ENCODE results near the gene GNA14.

- TF ChIP-seq, protein P1, sequence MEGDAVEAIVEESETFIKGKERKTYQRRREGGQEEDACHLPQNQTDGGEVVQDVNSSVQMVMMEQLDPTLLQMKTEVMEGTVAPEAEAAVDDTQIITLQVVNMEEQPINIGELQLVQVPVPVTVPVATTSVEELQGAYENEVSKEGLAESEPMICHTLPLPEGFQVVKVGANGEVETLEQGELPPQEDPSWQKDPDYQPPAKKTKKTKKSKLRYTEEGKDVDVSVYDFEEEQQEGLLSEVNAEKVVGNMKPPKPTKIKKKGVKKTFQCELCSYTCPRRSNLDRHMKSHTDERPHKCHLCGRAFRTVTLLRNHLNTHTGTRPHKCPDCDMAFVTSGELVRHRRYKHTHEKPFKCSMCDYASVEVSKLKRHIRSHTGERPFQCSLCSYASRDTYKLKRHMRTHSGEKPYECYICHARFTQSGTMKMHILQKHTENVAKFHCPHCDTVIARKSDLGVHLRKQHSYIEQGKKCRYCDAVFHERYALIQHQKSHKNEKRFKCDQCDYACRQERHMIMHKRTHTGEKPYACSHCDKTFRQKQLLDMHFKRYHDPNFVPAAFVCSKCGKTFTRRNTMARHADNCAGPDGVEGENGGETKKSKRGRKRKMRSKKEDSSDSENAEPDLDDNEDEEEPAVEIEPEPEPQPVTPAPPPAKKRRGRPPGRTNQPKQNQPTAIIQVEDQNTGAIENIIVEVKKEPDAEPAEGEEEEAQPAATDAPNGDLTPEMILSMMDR (IDR thresholded peaks at IDR 0.05): no peak
- no peak for TF ChIP-seq POLR2A (IDR thresholded peaks at IDR 0.05)
Measured at GRCh38 chr9:77422969-77423368, 225.2 kb downstream of the GNA14 start.
